Islet precursor cell (in vitro differentiated cells): ENCODE measurements around the gene THRA.
A peak's percentile ranks its signal among the peaks of the same experiment; 100 is the strongest.

Experiments
- DNase-seq: peaks from one replicate; pipeline ENCODE4 v3.0.0-alpha.2; 2018

THRA gene

GRCh38 chr17:40084477-40084876, 21.7 kb downstream of the THRA start:
- DNase-seq: no peak

- peak; percentile 81 for DNase-seq
These were observed 23.6 kb downstream of the THRA start for GRCh38 chr17:40086150-40087044.

GRCh38 chr17:40087049-40087794, 24.5 kb downstream of the THRA start:
- no peak for DNase-seq

GRCh38 chr17:40087903-40088718, 25.3 kb downstream of the THRA start:
- peak; percentile 57 for DNase-seq

GRCh38 chr17:40089077-40089895, 26.5 kb downstream of the THRA start:
- no peak for DNase-seq

GRCh38 chr17:40090237-40091119, 27.7 kb downstream of the THRA start:
- DNase-seq: no peak

- DNase-seq: no peak
These were observed 29.1 kb downstream of the THRA start for GRCh38 chr17:40091691-40092397.

GRCh38 chr17:40092581-40092980, 29.8 kb downstream of the THRA start:
- no peak for DNase-seq

GRCh38 chr17:40093005-40093579, 30.3 kb downstream of the THRA start:
- DNase-seq: peak; percentile 62

- no peak for DNase-seq
These were observed 30.9 kb downstream of the THRA start for GRCh38 chr17:40093580-40094201.

- no peak for DNase-seq
These were observed 32.1 kb downstream of the THRA start for GRCh38 chr17:40094874-40095273.

- DNase-seq: no peak
These were observed 32.7 kb downstream of the THRA start for GRCh38 chr17:40095351-40095943.

- DNase-seq: no peak
These were observed 33.4 kb downstream of the THRA start for GRCh38 chr17:40095944-40096791.

GRCh38 chr17:40097087-40097486, 34.3 kb downstream of the THRA start:
- DNase-seq: no peak

- DNase-seq: no peak
These were observed 35.4 kb downstream of the THRA start for GRCh38 chr17:40097931-40098845.

- DNase-seq: peak; percentile 95
These were observed 36.3 kb downstream of the THRA start for GRCh38 chr17:40098846-40099618.
